T-helper 1 cell treated with Interleukin-12 subunit alpha and Interleukin-12 subunit beta and Interleukin-4 antibody, amounts not matched to agents 30 μg/mL and 1 μg/mL, for 36 hours (primary cell): ENCODE results near the gene FRMPD1.

Experiments used
- H3K27ac Mint-ChIP-seq: one replicate; pipeline ENCODE4 v1.8.0; 2021; ENCODE audit warnings: mild to moderate bottlenecking, mixed read lengths
- H3K27me3 Mint-ChIP-seq: one replicate; pipeline ENCODE4 v1.8.0; 2021; ENCODE audit warnings: low read depth, mixed read lengths
- H3K36me3 Mint-ChIP-seq: one replicate; pipeline ENCODE4 v1.8.0; 2021; ENCODE audit warnings: low read depth, mixed read lengths
- H3K4me1 Mint-ChIP-seq: one replicate; pipeline ENCODE4 v1.8.0; 2021; ENCODE audit warnings: low read depth, mixed read lengths
- H3K4me3 Mint-ChIP-seq: one replicate; pipeline ENCODE4 v1.8.0; 2021; ENCODE audit warnings: mild to moderate bottlenecking, moderate library complexity, mixed read lengths
- H3K9me3 Mint-ChIP-seq: one replicate; pipeline ENCODE4 v1.8.0; 2021; ENCODE audit warnings: mixed read lengths

The FRMPD1 gene

GRCh38 chr9:37719526-37719925 is 68.8 kb downstream of the FRMPD1 start:
- H3K4me3 Mint-ChIP-seq = no peak overlapping the region
- no peaks in the 10 kb centered on the region for H3K4me1 Mint-ChIP-seq
- no peaks in the 10 kb centered on the region for H3K9me3 Mint-ChIP-seq
- no peak overlapping the region for H3K27ac Mint-ChIP-seq
- peaks cover 4% of the 10 kb centered on the region for H3K27me3 Mint-ChIP-seq
- H3K36me3 Mint-ChIP-seq = no peaks in the 10 kb centered on the region

- Mint-ChIP-seq H3K9me3 (no peaks in the 10 kb centered on the region), H3K36me3 (no peaks in the 10 kb centered on the region), H3K27ac (no peak overlapping the region), H3K27me3 (peaks cover 4% of the 10 kb centered on the region), H3K4me3 (no peak overlapping the region), H3K4me1 (no peaks in the 10 kb centered on the region)
Measured at GRCh38 chr9:37727013-37727412, 76.3 kb downstream of the FRMPD1 start.

GRCh38 chr9:37729499-37729898 is 78.7 kb downstream of the FRMPD1 start:
- Mint-ChIP-seq H3K4me3 (no peak overlapping the region), H3K36me3 (no peaks in the 10 kb centered on the region), H3K27me3 (peaks cover 16% of the 10 kb centered on the region), H3K4me1 (no peaks in the 10 kb centered on the region), H3K27ac (no peak overlapping the region), H3K9me3 (no peaks in the 10 kb centered on the region)

- H3K27ac Mint-ChIP-seq = no peak overlapping the region
- no peaks in the 10 kb centered on the region for H3K9me3 Mint-ChIP-seq
- H3K4me1 Mint-ChIP-seq = no peaks in the 10 kb centered on the region
- peaks cover 21% of the 10 kb centered on the region for H3K27me3 Mint-ChIP-seq
- no peaks in the 10 kb centered on the region for H3K36me3 Mint-ChIP-seq
- H3K4me3 Mint-ChIP-seq = no peak overlapping the region
Measured at GRCh38 chr9:37730256-37730655, 79.5 kb downstream of the FRMPD1 start.

- no peak overlapping the region for H3K4me3 Mint-ChIP-seq
- no peaks in the 10 kb centered on the region for H3K9me3 Mint-ChIP-seq
- H3K27me3 Mint-ChIP-seq = peaks cover 24% of the 10 kb centered on the region
- no peaks in the 10 kb centered on the region for H3K4me1 Mint-ChIP-seq
- H3K36me3 Mint-ChIP-seq = no peaks in the 10 kb centered on the region
- no peak overlapping the region for H3K27ac Mint-ChIP-seq
Measured at GRCh38 chr9:37730839-37731238, 80.1 kb downstream of the FRMPD1 start.

- Mint-ChIP-seq H3K36me3 (no peaks in the 10 kb centered on the region), H3K4me1 (no peaks in the 10 kb centered on the region), H3K27ac (no peak overlapping the region), H3K9me3 (no peaks in the 10 kb centered on the region), H3K27me3 (peaks cover 20% of the 10 kb centered on the region), H3K4me3 (no peak overlapping the region)
Measured at GRCh38 chr9:37732086-37732741, 81.5 kb downstream of the FRMPD1 start.

GRCh38 chr9:37732952-37733351 is 82.2 kb downstream of the FRMPD1 start:
- H3K27ac Mint-ChIP-seq = no peak overlapping the region
- H3K27me3 Mint-ChIP-seq = peaks cover 20% of the 10 kb centered on the region
- H3K9me3 Mint-ChIP-seq = no peaks in the 10 kb centered on the region
- H3K4me1 Mint-ChIP-seq = no peaks in the 10 kb centered on the region
- H3K4me3 Mint-ChIP-seq = no peak overlapping the region
- H3K36me3 Mint-ChIP-seq = no peaks in the 10 kb centered on the region

- H3K9me3 Mint-ChIP-seq = no peaks in the 10 kb centered on the region
- peaks cover 11% of the 10 kb centered on the region for H3K27me3 Mint-ChIP-seq
- H3K27ac Mint-ChIP-seq = no peak overlapping the region
- H3K4me3 Mint-ChIP-seq = no peak overlapping the region
- H3K4me1 Mint-ChIP-seq = no peaks in the 10 kb centered on the region
- no peaks in the 10 kb centered on the region for H3K36me3 Mint-ChIP-seq
Measured at GRCh38 chr9:37739222-37739621, 88.5 kb downstream of the FRMPD1 start.

GRCh38 chr9:37740128-37740527 is 89.4 kb downstream of the FRMPD1 start:
- Mint-ChIP-seq H3K9me3 (no peaks in the 10 kb centered on the region), H3K27me3 (peaks cover 4% of the 10 kb centered on the region), H3K36me3 (no peaks in the 10 kb centered on the region), H3K4me3 (no peak overlapping the region), H3K27ac (no peak overlapping the region), H3K4me1 (no peaks in the 10 kb centered on the region)

GRCh38 chr9:37740631-37741328 is 90.0 kb downstream of the FRMPD1 start:
- Mint-ChIP-seq H3K36me3 (no peaks in the 10 kb centered on the region), H3K4me1 (no peaks in the 10 kb centered on the region), H3K27ac (no peak overlapping the region), H3K27me3 (no peaks in the 10 kb centered on the region), H3K4me3 (no peak overlapping the region), H3K9me3 (no peaks in the 10 kb centered on the region)

GRCh38 chr9:37745970-37746369 is 95.2 kb downstream of the FRMPD1 start:
- no peaks in the 10 kb centered on the region for H3K27me3 Mint-ChIP-seq
- no peaks in the 10 kb centered on the region for H3K36me3 Mint-ChIP-seq
- no peaks in the 10 kb centered on the region for H3K9me3 Mint-ChIP-seq
- H3K27ac Mint-ChIP-seq = no peak overlapping the region
- no peak overlapping the region for H3K4me3 Mint-ChIP-seq
- H3K4me1 Mint-ChIP-seq = no peaks in the 10 kb centered on the region

- Mint-ChIP-seq H3K4me3 (no peak overlapping the region), H3K4me1 (no peaks in the 10 kb centered on the region), H3K9me3 (no peaks in the 10 kb centered on the region), H3K36me3 (no peaks in the 10 kb centered on the region), H3K27ac (no peak overlapping the region), H3K27me3 (no peaks in the 10 kb centered on the region)
Measured at GRCh38 chr9:37746448-37747270, 95.9 kb downstream of the FRMPD1 start.

- H3K9me3 Mint-ChIP-seq = no peaks in the 10 kb centered on the region
- H3K36me3 Mint-ChIP-seq = no peaks in the 10 kb centered on the region
- no peak overlapping the region for H3K4me3 Mint-ChIP-seq
- H3K27ac Mint-ChIP-seq = no peak overlapping the region
- H3K27me3 Mint-ChIP-seq = no peaks in the 10 kb centered on the region
- no peaks in the 10 kb centered on the region for H3K4me1 Mint-ChIP-seq
Measured at GRCh38 chr9:37747271-37747753, 96.6 kb downstream of the FRMPD1 start.

GRCh38 chr9:37749129-37749528 is 98.4 kb downstream of the FRMPD1 start:
- no peaks in the 10 kb centered on the region for H3K27me3 Mint-ChIP-seq
- H3K9me3 Mint-ChIP-seq = peaks cover 5% of the 10 kb centered on the region
- peaks cover 3% of the 10 kb centered on the region for H3K36me3 Mint-ChIP-seq
- no peak overlapping the region for H3K4me3 Mint-ChIP-seq
- H3K27ac Mint-ChIP-seq = no peak overlapping the region
- peaks cover 9% of the 10 kb centered on the region for H3K4me1 Mint-ChIP-seq

- H3K27me3 Mint-ChIP-seq = no peaks in the 10 kb centered on the region
- H3K4me1 Mint-ChIP-seq = peaks cover 21% of the 10 kb centered on the region
- H3K36me3 Mint-ChIP-seq = peaks cover 6% of the 10 kb centered on the region
- H3K9me3 Mint-ChIP-seq = peaks cover 5% of the 10 kb centered on the region
- H3K27ac Mint-ChIP-seq = no peak overlapping the region
- no peak overlapping the region for H3K4me3 Mint-ChIP-seq
Measured at GRCh38 chr9:37751186-37751585, 100.4 kb downstream of the FRMPD1 start.
